Neural cell (in vitro differentiated cells): Measurements from ENCODE around the gene TXNDC2. TPM values are rescaled to one million over a fixed set of nuclear protein-coding genes. Genes with fewer than 3 reads are reported as not detected.

Experiments used
- H2AFZ ChIP-seq: fragments of 200-600, 300-800 bp; sonication (generic), shearing (Covaris generic); 2 replicates; pipeline ENCODE4 v1.6.0; 2014; ENCODE audit warnings: low read depth, mild to moderate bottlenecking, antibody characterized with exemption, low read length, moderate library complexity
- H3F3A ChIP-seq: fragments of 200-600 bp; shearing (Covaris generic); 2 replicates; pipeline ENCODE4 v1.6.1; 2016; ENCODE audit warnings: mild to moderate bottlenecking, moderate library complexity, mixed read lengths, antibody characterized with exemption, low read length; ENCODE audit not compliant: insufficient read depth, poor library complexity, severe bottlenecking
- H3K27ac ChIP-seq: fragments of 200-600, 300-800 bp; sonication (generic), shearing (Covaris generic); 2 replicates; pipeline ENCODE4 v1.5.1; 2014; ENCODE audit warnings: mild to moderate bottlenecking, low read length, moderate library complexity
- H3K27me3 ChIP-seq: fragments of 300-800, 200-600 bp; sonication (generic), shearing (Covaris generic); 2 replicates; pipeline ENCODE4 v1.6.0; 2014; ENCODE audit warnings: mild to moderate bottlenecking, low read depth, low read length, moderate library complexity; ENCODE audit not compliant: insufficient read depth
- H3K36me3 ChIP-seq: fragments of 300-800, 200-600 bp; sonication (generic), shearing (Covaris generic); 2 replicates; pipeline ENCODE4 v1.5.1; 2014; ENCODE audit warnings: mild to moderate bottlenecking, antibody characterized with exemption, low read length, moderate library complexity; ENCODE audit not compliant: insufficient read depth
- H3K4me2 ChIP-seq: fragments of 300-800, 200-600 bp; sonication (generic), shearing (Covaris generic); 2 replicates; pipeline ENCODE4 v1.6.0; 2014; ENCODE audit warnings: mild to moderate bottlenecking, low read length
- H3K4me3 ChIP-seq: fragments of 300-800, 200-600 bp; sonication (generic), shearing (Covaris generic); 2 replicates; pipeline ENCODE4 v1.5.1; 2014; ENCODE audit warnings: mild to moderate bottlenecking, low read length, moderate library complexity
- H3K79me2 ChIP-seq: fragments of 200-600 bp; shearing (Covaris generic); replicated peaks from 2 replicates; pipeline ENCODE4 v1.6.0; 2014; ENCODE audit warnings: mild to moderate bottlenecking, low read length, moderate library complexity; ENCODE audit not compliant: insufficient read depth
- H3K9ac ChIP-seq: fragments of 300-800, 200-600 bp; sonication (generic), shearing (Covaris generic); 2 replicates; pipeline ENCODE4 v1.6.1; 2016; ENCODE audit warnings: mild to moderate bottlenecking, low read length, mixed read lengths
- H3K9me2 ChIP-seq: fragments of 200-600 bp; shearing (Covaris generic); 2 replicates; pipeline ENCODE4 v1.6.1; 2016; ENCODE audit warnings: mild to moderate bottlenecking, low read length, mixed read lengths; ENCODE audit not compliant: insufficient read depth
- H3K9me3 ChIP-seq: fragments of 200-600, 300-800 bp; sonication (generic), shearing (Covaris generic); 2 replicates; pipeline ENCODE4 v1.6.1; 2016; ENCODE audit warnings: mild to moderate bottlenecking, mixed run types, low read length, moderate library complexity, mixed read lengths
- H4K20me1 ChIP-seq: fragments of 200-600 bp; shearing (Covaris generic); 2 replicates; pipeline ENCODE4 v1.6.1; 2016; ENCODE audit warnings: mild to moderate bottlenecking, mixed run types; ENCODE audit not compliant: insufficient read depth
- EP300 ChIP-seq: fragments of 450-650 bp; conservative IDR thresholded peaks from 2 replicates; pipeline ENCODE4 v1.6.1; 2014; ENCODE audit warnings: antibody characterized with exemption, mild to moderate bottlenecking, moderate library complexity; ENCODE audit not compliant: poor library complexity, severe bottlenecking
- EZH2 ChIP-seq: fragments of 200-600, 300-800 bp; shearing (Covaris generic), sonication (generic); IDR thresholded peaks from 2 replicates; pipeline ENCODE4 v1.6.1; 2014; ENCODE audit warnings: antibody characterized with exemption, low read length, borderline replicate concordance, mild to moderate bottlenecking; ENCODE audit not compliant: insufficient read depth, poor library complexity, severe bottlenecking
- MXI1 ChIP-seq: fragments of 450-650 bp; conservative IDR thresholded peaks from 2 replicates; pipeline ENCODE4 v1.6.1; 2014; ENCODE audit warnings: antibody characterized with exemption, mild to moderate bottlenecking; ENCODE audit not compliant: poor library complexity, severe bottlenecking
- POLR2AphosphoS5 ChIP-seq: IDR thresholded peaks from 2 replicates; pipeline ENCODE4 v1.6.1; 2012
- RAD21 ChIP-seq: fragments of 450-650 bp; conservative IDR thresholded peaks from 2 replicates; pipeline ENCODE4 v1.6.1; 2014; ENCODE audit warnings: antibody characterized with exemption, mild to moderate bottlenecking, moderate library complexity
- REST ChIP-seq: IDR thresholded peaks from 2 replicates; pipeline ENCODE4 v1.6.1; 2012; ENCODE audit warnings: borderline replicate concordance
- SMC3 ChIP-seq: fragments of 450-650 bp; conservative IDR thresholded peaks from 2 replicates; pipeline ENCODE4 v1.6.1; 2014; ENCODE audit warnings: antibody characterized with exemption, mild to moderate bottlenecking, moderate library complexity; ENCODE audit not compliant: poor library complexity
- TAF1 ChIP-seq: IDR thresholded peaks from 2 replicates; pipeline ENCODE4 v1.6.1; 2012; ENCODE audit warnings: low read depth
- polyA plus RNA-seq: library from polyadenylated mRNA; depleted of rRNA; stranded (reverse); fragments of >200 nt; gene quantifications from 2 replicates; pipeline ENCODE4 v1.2.3, GENCODE V29; 2014
- TF ChIP-seq, protein P1 (sequence below): fragments of 450-650 bp; IDR thresholded peaks from 2 replicates; pipeline ENCODE4 v1.5.1; 2014; ENCODE audit warnings: antibody characterized with exemption, mild to moderate bottlenecking, moderate library complexity; ENCODE audit not compliant: poor library complexity, severe bottlenecking

The TXNDC2 gene
- polyA plus RNA-seq, 1 donor from 2014 or later, result 0.41 TPM

DNA sequence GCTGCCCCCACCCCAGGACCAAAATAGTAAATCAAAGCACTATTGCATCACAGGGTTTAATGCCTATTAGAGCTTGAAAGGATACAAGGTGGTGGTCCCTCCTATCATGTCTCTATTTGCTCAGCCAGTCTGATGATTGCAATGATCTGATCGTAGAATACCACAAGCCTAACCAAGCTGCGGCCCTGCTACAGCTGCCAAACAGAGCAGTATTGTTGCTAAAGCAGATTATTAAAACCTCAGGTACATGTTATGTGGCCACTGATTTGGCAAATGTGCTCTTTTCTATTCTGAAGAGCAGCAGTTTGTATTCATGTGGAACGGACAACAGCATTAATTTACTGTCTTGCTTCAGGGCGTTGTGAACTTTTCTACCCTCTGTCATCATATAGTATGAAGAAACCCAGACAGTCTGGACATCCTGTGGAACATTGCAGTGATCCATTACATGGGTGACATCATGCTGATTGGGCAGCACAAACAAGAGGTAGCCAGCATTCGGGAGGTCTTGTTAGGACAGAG, 19.7 kb downstream of the TXNDC2 start:
- H3K4me3 ChIP-seq, result no peak overlapping the region
- H3K9me3 ChIP-seq, result no peaks in the 10 kb centered on the region
- H3F3A ChIP-seq, result no peaks in the 10 kb centered on the region
- no peaks in the 10 kb centered on the region for H3K9me2 ChIP-seq
- no peaks in the 10 kb centered on the region for H3K27me3 ChIP-seq
- no peak overlapping the region for H3K27ac ChIP-seq
- H3K4me2 ChIP-seq, result no peak overlapping the region
- no peak overlapping the region for H3K9ac ChIP-seq
- no peaks in the 10 kb centered on the region for H3K36me3 ChIP-seq
- no peak overlapping the region for H2AFZ ChIP-seq
- no peaks in the 10 kb centered on the region for H4K20me1 ChIP-seq
- TF ChIP-seq EZH2, result no peak
- TF ChIP-seq, protein P1, sequence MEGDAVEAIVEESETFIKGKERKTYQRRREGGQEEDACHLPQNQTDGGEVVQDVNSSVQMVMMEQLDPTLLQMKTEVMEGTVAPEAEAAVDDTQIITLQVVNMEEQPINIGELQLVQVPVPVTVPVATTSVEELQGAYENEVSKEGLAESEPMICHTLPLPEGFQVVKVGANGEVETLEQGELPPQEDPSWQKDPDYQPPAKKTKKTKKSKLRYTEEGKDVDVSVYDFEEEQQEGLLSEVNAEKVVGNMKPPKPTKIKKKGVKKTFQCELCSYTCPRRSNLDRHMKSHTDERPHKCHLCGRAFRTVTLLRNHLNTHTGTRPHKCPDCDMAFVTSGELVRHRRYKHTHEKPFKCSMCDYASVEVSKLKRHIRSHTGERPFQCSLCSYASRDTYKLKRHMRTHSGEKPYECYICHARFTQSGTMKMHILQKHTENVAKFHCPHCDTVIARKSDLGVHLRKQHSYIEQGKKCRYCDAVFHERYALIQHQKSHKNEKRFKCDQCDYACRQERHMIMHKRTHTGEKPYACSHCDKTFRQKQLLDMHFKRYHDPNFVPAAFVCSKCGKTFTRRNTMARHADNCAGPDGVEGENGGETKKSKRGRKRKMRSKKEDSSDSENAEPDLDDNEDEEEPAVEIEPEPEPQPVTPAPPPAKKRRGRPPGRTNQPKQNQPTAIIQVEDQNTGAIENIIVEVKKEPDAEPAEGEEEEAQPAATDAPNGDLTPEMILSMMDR, result no peak
- no peak for TF ChIP-seq TAF1
- TF ChIP-seq SMC3, result no peak
- H3K79me2 ChIP-seq, result no peaks in the 10 kb centered on the region

- no peaks in the 10 kb centered on the region for H3K9me2 ChIP-seq
- no peaks in the 10 kb centered on the region for H4K20me1 ChIP-seq
- no peak overlapping the region for H3K9ac ChIP-seq
- no peak overlapping the region for H3K4me2 ChIP-seq
- no peaks in the 10 kb centered on the region for H3F3A ChIP-seq
- TF ChIP-seq POLR2AphosphoS5 (no peak), SMC3 (no peak), REST (no peak), RAD21 (no peak), MXI1 (no peak), TAF1 (no peak), EP300 (no peak), EZH2 (no peak)
- TF ChIP-seq, protein P1, result no peak
- H3K9me3 ChIP-seq, result no peaks in the 10 kb centered on the region
- no peak overlapping the region for H2AFZ ChIP-seq
- H3K79me2 ChIP-seq, result no peaks in the 10 kb centered on the region
- no peaks in the 10 kb centered on the region for H3K36me3 ChIP-seq
- H3K27ac ChIP-seq, result no peak overlapping the region
- H3K4me3 ChIP-seq, result no peak overlapping the region
- H3K27me3 ChIP-seq, result no peaks in the 10 kb centered on the region
These were observed 20.7 kb downstream of the TXNDC2 start for GRCh38 chr18:9906481-9906880.
